NCI-H2196 treated with DMSO at 0.1 percent for 48 hours (cell line): ENCODE data around the gene CAMTA1.

Experiments used
- DNase-seq: peaks from one replicate; lab custom pipeline; 2025; ENCODE audit not compliant: unreplicated experiment; lab: John Stamatoyannopoulos, UW

Gene CAMTA1

DNA sequence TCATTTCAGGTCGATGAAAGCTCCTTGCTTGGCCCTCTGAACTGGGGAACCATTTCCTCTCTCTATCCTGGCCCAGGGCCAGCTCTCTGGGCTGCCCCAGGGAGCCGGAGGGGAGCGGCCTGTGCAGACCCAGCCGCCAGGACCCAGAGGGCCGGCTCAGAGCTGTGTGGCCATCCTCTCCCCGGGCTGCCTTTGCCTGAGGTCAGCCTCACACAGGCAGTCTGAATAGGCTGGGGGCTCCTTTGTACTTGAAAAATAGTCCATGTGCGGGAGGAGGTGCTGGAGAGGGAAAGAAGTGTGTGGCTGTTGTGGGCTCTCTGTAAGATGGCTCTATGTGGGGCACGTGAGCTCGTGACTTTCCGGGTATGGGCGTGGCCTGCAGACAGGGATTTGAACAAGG, 710.7 kb downstream of the CAMTA1 start:
- DNase-seq, result no peak

DNA sequence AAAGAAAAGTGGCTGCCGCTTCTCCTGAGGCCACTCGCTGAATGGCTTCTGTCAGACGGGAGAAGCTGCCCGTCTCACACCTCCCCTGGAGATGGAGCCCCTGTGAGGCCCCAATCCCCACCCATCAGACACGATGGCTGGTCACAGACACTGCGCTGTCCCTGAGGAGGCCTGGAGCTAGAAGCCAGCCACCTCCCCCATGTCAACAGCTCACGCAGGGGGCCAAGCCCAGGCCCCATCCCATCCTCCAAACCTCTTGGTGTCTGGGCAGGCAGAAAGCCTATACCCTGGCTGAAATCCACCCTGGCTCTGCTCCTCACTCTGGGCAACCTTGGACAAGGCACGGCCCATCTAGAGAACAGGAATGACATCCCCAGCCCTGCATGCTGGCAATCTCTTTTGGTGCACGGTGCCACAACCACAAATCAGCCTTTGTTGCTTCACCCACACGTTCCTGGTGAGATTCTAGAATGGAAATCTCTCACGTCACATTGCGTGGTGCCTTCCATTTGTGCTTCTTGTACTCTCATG, 711.9 kb downstream of the CAMTA1 start:
- no peak for DNase-seq

DNA sequence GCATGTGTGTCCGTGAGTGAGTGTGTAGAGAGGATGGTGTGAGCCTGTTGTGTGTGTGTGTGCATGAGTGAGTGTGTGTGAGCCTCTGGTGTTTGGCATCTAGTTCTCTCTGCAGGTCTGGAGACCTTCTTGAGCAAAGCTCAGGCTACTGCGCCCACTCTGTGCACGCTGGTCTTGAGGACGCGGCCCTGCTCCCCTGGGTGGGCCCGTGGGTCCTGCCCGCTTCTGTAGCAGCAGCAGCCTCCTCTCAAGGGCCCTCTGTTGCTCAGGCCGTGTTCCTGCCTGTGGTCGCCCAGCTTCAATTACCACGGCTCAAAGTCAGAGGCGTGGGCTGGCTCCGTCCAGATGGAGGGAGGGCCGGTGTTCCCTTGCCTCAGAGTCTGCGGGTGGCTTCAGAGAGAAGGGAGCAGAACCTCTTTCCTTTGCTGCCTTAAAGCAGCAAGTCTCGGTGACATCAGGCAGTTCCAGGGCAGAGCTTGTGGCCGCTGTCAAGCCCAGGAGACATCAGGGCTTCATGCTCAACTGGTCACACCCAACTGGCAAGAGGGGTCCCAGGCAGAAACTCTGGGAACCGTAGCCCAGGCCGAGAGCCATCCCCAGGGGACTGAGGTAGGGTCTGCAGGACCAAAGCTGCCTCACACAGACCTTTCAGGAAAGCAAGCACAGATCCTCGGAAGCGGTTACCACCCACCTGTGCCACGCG, 715.3 kb downstream of the CAMTA1 start:
- no peak for DNase-seq

DNA sequence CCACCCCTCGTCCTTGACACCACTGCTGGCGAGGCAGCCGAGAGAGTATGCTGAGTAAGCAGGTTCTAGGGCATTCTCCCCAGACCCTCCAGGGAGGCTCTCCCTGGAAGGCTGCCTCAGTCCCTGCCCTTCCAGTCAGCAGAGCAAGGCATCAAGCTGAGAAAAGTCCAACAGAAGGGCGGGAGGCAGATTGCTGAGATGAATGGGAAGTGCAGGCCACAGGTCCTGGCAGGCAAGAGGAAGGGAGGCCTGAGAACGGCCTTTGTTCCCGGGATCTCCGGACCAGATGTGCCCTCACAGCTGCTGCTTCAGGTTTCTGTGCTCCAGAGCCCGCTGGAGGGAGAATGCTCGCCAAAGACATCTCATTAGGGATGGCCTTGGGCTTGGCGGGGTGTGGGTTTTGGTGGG, 715.8 kb downstream of the CAMTA1 start:
- DNase-seq, result no peak

DNA sequence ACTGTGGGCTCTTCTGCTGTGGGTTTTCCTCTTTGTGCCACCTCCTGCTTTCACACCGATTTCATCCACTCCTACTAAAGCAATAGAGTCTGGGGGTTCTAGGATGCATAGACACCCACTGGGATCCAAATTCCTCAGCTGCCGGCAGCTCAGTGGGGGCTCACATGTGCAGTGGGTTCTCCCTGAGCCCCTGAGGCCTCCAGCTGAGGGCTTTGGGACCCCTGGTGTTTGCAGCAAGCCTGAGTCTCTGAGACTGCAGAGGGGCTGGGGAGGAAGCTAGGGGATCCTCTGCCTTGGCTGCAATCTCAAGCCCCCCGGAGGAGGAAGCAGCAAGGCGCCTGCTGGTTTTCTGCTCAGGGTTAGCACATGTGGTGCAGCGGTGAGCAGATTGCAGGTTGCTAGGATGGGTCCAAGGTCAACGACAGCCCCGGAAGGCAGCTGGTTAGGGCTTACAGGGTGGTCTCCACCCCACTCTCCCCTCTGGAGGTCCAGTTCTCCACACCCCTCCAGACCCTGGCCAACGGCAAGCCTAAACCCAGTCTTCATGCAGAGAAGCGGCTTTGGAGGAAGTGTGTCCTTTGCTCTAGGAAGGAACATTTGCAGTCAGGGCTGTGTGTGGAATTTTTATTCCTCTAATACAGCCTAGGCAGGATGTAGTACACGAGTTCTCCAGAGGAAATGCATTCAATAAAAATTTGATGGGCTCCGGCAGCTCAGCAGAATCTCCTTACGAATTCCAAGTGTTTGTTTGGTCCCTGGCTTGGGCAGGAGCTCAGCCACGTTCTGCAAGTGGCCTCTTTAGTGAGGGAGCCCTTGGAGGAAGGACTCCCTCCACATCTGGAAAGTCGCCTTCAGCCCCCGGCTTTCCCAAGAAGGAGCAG, 716.7 kb downstream of the CAMTA1 start:
- DNase-seq, result no peak

DNA sequence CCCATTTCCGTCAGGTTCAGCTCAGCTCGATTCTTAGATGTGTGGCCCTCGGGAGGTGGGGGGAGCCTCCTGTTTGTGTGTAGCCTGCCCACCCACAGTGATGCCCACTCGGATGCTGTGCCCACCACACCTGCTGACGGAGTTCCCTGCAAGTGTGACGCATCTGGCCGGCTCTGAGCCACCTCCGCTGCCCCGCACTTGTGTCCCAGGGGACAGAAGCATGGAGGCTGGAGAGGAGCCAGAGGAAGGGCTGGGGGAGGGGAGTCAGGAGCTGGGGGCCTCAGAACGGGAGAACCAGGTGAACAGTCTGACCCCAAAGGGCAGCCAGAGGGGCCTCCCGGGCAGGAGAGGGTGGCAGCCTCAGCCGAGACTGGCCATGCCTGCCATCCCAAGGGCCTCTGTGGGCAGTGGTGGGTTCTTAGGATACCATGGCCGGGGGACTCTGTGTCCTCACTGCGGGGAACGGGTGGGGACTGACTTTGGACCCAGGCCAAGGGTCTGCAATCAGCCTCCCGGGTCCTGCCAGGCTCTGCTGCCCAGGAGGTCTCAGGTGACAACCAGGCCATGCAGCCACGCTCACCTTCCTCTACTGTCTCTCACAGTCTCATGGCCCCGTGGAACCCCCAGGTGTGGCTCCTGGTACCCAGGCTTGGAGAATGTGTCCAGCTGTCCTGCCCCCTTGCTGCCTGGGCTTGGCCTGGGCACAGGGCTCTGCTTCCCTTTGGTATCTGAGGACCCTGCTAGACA, 718.6 kb downstream of the CAMTA1 start:
- DNase-seq, result no peak

DNA sequence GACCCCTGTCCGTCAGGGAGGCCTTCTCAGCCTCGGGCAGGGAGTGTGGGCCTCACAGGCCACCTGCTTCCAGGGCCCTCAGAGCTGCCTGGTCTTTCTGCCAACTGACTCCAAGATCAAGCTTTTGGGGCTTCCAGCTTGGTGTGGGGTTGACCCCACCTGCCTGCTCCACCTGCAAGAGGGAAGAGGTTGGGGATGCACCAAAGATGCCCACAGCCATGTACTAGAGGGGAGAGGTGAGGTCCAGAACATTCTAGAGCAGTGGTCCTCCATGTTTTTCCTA, 719.1 kb downstream of the CAMTA1 start:
- no peak for DNase-seq

DNA sequence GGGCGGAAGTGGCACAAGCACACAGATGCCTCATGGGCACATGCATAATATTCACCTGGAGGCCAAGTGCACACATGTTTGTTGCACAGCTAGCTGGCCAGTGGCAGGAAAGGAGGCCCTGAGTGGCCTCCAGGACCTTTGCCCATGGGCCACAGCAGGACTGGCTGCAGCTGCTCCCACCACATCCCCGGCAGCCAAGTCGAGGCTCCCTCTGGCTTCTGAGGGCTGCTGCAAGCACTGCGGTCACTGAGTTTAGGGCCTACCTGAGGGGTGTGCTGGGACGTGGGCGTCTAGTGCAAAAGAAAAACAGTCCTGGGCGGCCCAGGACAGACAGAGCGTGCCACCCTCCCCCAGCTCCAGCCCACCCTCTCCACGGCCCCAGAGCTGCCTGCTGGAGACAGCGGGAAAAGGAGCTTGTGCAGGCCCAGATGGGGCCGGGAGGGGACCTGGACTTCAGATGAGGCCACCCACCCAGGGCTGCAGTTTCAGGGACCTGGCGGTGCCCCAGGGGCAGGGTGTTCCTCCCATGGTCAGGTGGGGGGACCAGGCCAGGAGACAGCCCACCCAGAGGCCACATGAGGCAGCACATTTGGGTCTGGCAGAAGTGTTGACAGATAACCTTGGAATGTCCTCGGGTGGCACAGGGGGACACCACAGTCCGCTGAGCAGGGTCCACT, 720.0 kb downstream of the CAMTA1 start:
- no peak for DNase-seq

DNA sequence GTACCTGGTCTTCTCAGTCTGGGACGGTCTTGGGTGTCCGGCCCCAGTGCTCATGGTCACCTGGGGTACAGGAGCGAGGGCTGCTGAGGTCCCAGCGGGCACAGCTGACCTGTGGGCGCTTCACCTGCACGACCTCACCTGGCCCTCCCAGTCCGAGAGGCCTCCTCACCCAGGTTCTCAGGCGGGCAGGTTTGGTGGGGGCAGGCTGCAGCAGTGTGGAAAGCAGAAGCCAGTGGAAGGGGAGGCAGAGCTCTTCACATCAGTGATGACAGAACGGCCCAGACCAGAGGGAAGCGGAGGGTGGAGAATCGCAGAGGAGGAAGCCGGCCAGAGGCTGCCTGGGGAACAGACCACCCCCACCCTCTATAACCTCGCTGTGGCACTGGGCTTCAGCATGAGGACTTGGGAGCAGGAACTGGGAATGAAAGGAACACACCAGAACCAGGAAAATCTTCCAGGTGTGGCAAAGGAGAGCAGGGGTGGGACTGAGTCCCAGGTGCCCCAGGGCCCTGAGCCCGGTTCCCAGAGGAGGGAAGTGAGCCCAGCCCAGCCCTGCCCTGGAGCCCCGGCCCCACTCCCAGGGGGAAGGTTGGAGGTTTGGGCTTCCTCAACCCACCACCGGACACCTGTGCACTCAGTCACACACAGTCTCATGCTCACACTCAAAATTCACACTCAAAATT, 720.7 kb downstream of the CAMTA1 start:
- DNase-seq, result no peak

DNA sequence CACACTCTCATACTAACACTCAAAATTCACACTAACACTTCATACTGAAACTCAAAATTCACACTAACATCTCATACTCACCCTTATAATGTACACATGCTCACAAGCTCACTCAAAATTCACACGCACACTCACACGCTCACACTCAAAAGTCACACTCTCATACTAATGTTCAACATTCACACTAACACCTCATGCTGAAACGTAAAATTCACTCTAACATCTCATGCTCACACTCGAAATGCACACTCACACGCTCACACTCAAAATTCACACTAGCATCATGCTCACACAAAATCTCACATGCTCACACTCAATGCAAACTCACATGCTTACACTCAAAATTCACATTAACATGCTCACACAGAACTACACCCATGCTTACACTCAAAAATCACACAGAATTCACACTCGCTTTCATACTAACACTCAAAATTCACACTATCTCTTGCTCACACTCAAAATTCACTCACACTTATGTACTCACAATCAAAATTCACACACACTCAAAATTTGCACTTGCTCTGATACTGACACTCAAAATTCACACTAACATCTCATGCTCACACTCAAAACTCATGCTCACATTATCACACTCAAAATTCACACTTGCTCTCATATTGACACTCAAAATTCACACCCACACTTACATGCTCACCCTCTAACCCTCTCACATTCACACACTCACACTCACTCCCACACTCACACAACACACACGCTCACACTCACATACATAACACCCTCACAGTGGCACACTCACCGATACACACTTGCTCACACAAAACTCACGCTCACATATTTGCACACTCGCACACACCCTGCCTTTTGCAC, 721.4 kb downstream of the CAMTA1 start:
- DNase-seq, result no peak

DNA sequence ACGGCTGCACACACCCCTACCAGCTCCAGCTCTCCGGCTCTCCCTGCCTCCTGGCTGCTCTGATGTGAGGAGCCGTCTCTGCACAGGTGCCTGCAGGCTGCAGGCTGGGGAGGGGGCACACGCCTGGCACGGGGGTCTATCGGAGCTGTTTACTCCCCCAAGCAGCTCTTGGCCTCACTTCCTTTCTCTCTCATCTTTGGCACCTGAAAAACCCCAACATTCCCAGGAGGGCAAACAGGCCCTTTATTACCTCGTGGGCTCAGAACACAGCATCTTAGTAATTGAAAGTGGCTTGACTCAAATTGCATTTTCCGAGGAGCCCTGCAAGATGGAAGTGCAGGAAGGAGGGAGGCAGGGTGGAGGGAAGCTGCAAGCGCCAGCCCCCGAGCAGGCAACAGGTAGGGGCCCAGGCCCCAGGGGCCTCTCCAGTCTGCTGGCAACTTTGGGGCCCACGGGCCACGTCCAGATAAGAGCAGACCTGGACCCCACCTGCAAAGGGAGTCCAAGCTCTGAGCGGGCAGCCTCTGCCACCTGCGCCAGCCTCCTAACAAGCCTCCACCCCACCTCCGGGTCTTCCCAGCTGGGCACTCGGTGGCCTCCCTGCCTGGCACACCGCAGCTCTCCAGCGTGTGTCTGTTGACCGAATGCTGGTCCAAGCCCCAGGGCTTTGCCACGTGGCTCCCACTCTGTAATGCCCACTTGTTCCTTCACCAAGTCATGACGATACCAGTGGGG, 722.2 kb downstream of the CAMTA1 start:
- no peak for DNase-seq

DNA sequence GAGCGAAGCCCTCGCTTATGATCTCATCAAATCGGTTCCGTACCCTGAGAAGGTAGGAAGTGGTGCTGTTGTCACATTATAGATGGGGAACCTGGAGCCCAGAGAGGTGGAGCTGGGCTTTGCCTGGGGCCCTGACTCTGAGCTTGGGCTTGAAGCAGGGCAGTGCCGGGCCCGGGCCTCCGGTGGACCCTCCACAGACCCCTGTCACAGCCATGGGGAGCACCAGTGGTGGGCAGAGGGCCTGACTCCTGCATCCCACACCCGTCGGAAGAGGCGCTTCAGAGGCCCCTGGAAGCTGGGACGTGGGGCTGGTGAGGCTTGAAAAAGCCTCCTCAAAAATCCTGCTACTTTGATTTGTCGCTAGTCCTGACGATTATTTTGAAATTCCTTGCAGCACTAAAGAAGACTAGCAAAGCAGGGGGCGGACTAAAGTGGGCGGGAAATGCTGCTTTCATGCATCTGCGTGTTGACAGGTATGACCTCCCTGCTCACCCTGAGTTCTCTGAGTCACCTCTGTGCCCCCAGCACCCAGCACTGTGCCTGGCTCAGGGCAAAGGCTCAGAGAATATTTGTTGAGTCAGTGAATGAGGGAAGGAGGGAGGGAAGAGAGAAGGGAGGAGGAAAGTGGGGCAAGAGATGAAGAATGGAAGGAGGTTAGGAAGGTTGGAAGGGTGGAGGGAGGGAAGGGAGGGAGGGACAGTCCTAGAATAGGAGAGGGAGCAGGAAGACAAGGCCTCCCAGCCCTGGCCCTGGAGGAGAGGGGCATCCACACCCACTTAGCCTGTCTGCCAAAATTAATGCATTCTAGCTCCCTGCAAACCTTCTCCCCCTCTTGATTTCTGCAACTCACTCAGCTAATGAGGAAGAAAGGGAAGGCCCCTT, 723.0 kb downstream of the CAMTA1 start:
- no peak for DNase-seq

DNA sequence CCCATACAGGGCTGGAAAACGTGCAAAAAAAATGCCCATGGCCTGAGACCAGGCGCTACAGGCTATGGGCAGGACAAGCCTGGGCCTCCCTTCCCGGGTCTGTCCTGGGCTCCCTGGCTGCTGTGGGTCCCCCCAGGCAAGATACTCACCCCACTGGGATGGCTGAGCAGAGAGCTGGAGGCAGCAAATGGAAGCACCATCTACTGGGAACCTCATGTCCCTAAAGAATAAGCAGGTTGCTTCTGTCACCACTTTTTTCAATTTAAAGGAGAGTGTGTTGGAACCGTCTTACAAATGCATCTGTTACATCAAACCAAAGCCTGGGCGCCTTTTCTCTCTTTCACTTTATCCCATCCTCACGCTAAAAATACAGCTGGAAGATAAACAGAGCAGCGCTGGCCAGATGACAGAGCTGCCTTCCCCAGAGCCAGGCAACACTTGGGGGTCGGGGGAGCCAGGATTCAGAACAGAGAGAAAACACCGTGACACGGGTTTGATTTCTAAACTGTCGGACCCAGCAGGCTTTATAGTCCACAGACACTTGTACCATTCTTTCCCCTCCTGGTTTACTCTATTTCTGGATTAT, 723.8 kb downstream of the CAMTA1 start:
- DNase-seq, result no peak

DNA sequence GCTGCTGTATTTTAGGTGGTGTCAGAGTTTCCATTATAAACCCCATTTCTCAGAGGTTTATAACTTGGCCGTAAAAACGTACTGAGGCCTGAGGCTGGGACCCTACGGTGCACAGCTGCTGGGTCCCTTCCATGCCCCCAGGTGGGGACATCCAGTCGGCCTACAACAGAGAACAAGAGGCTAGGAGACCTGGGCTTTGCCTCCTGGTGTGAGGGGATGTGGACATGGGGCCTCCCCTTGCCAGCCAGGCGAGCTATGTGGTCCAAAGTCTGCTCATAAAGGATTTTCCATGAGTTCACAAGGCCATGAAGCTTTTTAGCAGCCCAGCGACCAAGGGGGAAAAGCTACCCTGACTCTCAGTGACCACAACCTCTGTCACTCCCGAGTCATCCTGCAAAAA, 724.3 kb downstream of the CAMTA1 start:
- DNase-seq, result no peak

DNA sequence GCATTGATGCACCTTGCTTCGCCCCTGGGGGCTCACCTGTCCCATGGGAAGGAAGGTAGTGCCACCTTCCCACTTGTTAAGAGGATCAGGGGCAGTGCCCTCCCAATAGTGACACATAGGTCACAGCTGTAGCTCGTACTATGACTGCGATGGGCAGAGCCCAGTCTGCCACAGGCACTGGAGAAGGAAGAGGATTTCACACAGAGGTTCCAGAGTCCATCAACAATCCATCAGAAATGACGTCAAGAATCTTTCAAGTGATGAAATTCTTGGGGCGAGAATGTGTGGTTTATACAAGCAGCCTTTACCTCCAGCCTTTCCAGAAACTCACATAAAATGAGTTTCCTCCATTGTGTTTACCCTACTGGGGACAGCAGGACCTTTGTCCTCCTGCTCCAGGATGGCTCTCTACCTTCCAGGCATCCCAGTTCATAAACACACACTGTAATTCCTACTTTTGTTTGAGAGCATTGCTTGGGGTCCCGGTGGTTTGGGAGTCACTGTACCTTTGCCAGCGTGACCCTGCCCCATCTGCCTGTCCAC, 725.2 kb downstream of the CAMTA1 start:
- no peak for DNase-seq

DNA sequence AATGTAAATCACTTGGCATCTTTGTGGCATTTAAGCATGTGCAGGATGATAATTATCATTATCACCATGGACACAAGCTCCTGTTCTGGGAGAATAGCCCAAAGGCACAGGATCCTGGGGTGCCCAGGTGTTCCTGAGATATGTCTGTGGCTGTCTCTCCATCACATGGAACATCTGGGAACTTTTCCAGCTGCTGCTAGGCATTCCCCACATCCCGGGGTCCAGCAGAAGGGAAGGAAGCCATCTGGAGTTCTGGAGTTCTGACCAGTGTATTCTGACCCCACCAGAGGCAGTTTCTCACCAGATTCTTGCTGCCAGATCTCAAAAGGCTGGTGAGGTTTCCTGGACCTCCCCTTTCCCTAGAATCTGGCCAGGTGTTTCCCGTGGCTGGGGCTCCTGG, 726.1 kb downstream of the CAMTA1 start:
- DNase-seq, result no peak

DNA sequence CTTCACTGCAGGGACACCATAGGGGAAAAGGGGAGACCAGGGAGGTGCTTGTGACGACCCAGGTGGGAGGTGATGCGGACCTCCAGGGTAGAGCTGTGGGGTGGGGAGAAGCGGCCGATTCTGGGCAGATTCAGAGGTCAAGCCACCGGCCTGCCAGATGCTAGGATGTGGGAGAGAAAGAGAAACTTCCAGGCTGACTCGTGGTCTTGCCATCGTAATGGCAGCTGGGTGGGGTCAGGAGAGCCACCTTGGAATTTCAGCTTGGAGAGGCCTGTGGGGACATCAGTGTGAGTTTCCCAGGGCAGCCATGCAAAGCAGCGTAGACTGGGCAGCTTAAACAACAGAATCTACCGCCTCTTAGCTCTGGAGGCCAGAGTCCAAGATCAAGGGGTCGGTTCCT, 727.8 kb downstream of the CAMTA1 start:
- DNase-seq, result no peak
